Superior temporal gyrus (tissue), 1 donor: ENCODE results near the gene TBC1D22A.

ENCODE experiments used
- DNase-seq: peaks from one replicate; pipeline ENCODE4 v3.0.0-alpha.2; 2016; ENCODE audit errors: extremely low spot score

Gene TBC1D22A

DNA sequence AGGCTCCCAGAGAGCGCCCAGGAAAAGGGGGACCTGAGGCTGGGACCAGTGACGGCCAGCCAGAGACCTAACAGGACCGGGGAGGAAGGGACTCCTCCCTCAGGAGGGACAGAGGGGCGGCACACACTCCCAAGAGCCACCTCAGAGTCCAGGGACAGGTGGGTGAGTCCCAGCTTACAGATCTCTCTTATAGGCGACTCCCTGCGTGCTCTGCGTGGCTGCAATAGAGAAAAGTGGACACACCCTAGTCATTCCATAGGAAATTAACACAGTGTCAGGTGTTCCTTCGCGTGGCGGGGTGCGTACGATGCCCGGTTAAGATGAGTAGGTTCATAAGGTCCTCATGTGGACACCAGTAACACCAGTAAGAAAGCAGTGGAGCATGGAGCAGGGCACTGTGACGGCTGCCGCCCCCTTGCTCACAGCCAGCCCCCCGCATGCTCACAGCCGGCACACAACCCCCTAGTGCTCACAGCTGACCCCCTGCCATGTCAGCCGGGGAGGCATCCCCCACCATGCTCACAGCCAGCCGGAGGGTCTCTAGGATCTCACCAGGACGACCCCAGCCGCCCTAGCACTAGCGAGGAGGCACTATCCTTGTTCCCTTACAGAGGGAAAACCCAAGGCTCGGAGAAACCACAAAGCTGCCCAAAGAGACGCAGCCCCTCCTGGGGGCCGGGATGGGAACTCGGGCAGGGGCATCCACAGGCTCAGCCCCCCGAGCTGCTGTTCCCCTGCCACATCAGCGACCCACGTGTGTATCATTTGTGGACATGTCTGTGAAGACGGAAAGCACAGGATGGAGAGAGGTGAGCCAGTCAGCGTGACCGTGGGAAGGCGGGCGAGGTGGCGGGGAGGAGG lies 426.8 kb downstream of the TBC1D22A start:
- DNase-seq: no peak

DNA sequence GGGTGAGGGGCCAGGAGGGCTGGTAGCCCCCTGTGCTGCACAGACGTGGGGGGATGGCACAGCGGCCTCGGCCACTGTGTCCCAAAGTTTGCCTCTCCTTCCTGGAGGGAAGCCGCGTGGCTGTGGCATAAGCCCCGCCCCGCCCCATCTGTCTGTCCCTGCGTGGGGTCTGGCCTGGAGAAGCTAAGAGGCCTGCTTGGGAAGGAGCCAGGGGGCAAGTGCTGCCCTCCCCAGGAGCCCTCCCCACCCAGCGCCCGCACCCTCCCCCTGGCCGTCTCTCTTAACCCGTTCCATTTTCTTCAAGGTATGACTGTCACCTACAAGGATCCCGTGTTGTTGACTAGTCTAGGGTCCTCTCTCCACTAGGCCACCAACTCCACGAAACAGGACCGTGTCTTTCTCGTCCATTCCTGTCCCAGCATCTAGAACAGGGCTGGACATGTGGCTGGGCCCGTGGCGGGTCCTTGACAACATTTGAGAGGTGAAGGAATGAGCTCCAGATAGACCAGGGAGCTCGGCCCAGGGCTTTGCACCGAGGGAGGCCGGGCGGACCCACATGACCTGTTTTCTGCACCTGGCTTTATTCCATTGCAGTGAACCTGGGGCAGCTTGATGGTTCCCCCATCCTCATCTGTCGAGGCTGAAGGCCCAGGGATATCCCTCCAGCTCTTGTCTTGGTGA lies 428.0 kb downstream of the TBC1D22A start:
- no peak for DNase-seq

GRCh38 chr22:47190957-47191670 lies 428.7 kb downstream of the TBC1D22A start:
- DNase-seq: no peak

DNA sequence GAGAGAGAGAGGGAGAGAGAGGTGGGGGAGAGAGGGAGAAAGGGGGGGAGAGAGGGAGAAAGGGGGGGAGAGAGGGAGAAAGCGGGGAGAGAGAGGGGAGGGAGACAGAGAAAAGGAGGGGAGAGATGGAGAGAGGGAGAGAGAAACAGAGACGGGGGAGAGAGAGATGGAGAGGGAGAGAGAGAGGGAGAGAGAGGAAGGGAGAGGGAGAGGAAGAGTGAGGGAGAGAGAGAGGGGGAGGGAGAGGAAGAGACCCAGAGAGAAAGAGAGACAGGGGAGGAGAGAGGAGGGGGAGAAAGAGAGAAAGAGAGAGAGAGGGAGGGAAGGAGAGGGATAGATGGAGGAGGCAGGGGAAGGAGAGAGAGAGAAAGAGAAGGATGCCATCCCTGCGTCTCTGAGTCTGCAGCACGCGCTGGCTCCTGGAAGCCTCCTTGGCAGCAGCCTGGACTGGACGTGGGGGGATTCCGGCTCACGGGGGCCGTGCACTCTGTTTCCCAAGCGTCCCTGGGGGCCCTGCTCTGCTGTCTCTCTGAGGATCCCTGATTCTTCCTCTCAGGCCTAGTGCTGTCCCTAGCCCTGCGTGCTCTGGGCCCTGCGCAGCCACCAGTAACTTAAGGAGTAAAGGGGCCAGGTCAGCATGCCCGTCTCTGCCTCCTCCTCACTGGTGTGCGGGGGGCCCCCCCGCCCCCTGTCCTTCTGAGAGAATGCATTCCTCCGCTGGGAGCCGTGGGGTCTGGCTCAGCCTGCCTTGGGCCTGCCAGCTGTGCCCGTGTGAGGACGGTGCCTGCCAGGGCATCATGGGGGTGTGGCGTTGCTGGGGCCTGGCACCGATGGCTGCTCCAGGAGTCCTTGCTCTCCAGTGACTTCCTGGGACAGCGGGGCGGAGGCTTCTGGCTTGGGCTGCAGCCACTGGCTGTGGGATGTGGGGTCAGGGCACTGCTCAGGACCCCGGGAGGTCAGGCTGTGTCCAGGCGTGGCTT lies 429.5 kb downstream of the TBC1D22A start:
- no peak for DNase-seq

DNA sequence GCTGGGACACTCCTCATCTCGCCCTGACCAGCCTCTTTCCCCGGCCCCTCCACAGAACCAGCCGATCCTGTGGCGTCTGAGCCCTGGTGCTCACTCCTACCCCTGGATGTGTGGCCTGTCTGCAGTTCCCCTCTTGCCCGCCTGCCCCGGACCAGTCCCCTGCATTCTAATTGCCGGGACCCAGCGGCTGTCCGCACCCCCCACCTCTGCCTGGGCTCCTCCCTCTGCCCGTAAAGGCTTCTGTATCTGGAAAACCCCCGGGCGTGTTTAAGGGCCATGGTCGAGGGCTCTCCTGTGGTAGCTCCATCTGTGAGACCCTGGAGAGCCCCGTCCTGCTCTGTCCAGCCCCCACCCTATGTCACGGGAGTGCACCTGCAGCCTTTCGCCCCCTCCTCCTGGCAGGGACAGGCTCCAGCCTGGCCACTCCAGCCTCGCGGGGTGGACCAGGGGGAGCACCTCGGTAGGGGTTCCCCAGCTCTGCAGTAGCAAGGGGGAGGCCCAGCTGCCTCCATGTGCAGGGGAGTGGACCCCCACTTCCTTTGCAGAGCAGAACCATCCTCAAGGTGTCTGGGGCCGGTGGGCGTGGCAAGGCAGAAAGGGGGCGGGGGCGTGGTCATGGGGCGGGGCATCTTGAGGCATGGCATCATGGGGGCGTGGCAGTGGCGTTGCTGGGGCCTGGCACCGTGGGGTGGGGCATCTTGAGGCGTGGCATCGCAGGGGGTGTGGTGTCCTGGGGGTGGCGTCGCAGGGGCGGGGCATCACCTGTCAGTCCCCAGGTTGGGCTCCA lies 430.4 kb downstream of the TBC1D22A start:
- no peak for DNase-seq

DNA sequence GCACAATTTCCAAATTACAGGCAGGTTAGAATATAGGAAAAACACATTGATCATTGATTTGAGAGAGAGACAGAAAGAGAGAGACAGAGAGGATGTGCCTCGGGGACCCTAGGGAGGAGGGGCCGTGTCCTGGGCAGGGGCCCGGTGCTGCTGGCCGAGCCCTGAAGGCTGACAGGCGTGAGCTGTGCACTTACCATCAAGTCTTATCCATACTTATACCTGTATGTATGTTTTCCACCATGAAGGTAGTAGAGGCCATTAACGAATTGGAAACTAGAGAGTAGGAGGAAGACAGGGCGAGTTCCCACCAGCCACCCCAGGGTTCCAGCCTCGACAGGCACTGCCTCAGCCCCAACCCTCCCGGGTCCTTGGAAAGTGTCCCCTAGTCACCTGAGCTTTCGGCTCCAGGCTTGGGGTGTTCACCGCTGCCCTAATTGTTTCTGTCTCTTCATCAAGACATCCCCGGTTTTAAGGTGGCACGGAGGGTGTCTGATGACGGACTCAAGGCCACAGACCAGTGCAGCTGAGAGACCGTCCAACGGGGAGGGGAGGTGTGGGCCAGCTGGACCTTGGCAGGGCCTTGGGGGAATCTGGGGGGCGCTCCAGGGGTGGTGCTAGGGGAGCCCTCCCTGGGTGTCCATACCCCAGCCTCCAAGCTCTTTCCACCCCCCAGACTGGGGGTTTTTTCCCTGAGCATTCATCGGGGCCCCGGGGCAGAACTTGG lies 431.3 kb downstream of the TBC1D22A start:
- DNase-seq: no peak

GRCh38 chr22:47194476-47195155 lies 432.2 kb downstream of the TBC1D22A start:
- no peak for DNase-seq

DNA sequence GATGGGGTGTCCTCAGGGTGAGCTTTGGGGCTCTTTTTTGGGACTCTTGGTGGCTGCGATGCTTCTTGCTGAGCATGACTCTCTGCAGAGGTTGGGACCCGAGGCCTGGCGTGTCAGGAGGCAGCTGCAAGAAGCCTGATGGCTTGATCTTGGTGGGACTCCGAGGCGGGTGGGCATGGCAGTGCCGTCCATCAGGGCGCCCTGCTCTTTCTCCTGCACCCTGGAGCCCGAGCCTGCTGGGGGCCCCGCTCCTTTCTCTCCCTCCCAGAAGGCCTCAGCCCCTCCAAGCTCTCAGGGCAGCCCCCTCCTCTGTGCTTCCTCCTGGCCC lies 432.7 kb downstream of the TBC1D22A start:
- DNase-seq: no peak

- no peak for DNase-seq
Measured at GRCh38 chr22:47195484-47196165, 433.2 kb downstream of the TBC1D22A start.

DNA sequence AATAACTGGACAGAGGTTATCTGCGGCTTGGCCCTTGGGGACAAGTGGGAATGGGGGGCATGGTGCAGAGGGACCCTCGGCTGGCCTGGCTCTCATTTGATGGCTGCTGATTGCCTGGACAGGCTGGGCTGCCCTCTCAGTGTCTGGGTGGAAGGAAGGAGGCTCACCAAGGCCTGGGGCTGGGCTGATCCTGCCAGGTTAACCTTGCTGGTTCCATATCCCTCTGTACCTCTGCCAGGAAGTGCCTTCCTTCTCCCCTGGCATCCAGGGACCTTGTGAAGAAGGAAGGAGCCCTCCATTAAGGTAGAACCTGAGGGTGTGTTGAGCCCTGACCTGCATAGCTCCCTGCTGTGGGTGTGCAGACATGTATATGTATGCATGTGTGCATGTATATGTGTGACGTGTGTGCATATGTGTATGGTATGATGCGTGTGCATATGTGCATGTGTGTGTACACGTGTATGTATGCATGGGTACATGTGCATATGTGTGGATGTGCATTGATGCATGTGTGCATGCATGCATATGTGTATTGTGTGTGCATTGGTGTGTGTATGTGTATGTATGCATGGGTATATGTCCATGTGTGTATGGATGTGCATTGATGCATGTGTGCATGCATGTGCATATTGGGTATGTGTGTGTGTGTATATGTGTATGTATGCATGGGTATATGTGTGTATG lies 433.9 kb downstream of the TBC1D22A start:
- no peak for DNase-seq

- no peak for DNase-seq
Measured at GRCh38 chr22:47196881-47197772, 434.7 kb downstream of the TBC1D22A start.

DNA sequence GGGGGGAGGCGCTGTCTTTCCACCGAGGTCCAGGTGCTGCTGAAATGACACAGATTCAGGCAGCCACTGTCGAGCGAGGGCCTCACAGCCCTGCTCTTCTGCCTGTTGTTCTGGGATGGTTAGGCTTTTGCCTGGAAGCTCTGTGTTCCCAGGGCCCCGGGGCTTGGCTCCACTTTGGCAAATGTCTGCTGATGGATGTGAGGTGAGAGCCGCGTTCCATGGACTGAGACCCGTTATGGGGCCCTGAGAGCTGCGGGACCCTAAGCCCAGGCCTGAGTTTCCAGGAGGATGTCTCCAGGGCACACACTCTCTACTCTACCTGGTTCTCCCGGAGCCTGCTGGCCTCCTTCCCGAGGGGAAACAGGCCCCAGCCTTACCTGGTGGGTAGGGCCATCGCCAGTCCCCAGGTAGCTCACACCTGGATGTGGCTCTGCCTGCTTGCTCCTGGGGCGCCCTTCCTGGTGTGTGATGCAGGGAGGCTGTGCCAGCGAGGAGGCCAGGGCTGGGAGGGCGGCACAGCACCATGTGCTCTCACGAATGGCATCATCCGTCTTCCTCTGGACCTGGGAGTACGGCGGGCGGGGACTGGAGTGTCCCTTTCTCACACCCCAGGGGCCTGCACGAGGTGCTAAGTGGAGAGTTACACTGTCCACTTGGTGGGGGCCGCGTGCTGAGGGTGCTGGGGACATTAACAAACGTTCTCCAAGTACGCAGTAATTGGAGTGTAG lies 435.5 kb downstream of the TBC1D22A start:
- DNase-seq: no peak

DNA sequence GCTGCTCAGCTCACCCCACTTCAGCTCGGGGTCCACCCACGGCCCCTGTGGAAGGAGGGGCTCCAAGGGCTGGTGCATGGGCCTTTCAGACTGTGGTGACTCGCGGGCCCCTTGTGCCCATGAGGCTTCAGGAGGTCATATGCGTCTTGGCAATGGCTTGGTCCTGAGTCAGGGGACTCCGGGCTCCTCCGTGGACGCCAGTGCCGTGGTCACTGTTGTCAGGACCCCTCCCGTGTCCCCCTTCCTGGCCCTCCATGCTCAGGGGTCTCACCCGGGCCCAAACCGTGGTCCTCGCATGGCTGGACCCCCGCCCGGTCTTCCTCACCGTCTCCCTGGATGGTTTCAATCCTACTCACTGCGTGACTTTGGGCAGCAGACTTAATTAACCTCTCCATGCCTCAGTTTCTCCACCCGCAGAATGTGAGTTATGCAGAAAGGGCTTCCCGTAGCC lies 436.4 kb downstream of the TBC1D22A start:
- DNase-seq: no peak

DNA sequence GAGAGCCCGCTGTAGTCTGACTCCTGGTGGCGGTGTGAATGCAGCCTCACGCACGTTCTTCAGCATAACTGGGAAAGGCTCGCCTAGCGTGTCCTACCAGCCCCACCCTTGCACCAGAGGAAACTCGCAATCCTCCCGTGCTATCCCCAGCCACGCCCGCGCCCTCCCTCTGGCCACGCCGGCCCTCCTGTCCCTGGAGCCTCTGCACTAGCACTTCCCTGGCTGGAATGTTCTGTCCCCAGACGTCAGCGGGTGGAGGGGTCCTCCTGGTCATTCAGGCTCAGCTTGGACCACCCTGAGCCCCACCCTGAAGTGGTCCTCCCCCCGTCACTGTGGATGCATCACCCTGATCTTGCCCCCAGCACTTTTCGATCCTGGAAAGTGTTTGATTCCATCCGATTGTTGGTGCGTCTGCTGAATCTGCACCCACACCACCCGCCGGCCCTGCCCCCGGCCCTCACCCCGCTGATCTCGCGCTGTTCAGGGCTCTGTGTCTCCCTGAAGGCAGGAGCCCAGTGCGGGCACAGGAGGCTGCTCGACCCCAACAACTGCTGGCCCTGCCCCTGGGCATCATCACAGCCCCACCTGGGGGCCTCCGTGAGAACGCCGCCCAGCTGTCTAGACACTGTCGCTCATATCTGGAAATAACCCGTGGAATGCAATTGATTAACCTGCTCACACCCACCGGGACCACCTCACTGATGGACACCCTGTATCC lies 437.0 kb downstream of the TBC1D22A start:
- DNase-seq: no peak

GRCh38 chr22:47199979-47200272 lies 437.5 kb downstream of the TBC1D22A start:
- no peak for DNase-seq
